ENCODE results near the gene AOPEP.

The AOPEP gene

DNA sequence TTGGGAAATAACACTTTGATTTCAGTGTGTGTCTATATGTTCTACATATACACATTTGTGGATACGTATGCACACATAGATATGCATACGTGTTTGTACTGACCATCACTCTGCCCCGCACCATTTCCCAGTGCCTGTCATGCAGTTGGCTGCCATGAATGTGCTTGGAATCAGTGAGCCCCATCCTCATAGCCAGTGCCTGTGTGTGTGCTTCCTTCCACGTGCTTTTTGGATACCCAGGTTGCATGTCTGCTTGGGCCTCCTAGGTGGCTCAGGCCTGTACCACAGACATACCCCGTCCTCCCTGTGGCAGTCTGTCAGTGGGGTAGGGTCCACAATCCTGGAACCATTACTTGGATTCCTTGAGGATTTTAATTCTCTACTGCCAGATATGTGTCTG is 347.4 kb downstream of the AOPEP start:
- DNase-seq, result no peak

DNA sequence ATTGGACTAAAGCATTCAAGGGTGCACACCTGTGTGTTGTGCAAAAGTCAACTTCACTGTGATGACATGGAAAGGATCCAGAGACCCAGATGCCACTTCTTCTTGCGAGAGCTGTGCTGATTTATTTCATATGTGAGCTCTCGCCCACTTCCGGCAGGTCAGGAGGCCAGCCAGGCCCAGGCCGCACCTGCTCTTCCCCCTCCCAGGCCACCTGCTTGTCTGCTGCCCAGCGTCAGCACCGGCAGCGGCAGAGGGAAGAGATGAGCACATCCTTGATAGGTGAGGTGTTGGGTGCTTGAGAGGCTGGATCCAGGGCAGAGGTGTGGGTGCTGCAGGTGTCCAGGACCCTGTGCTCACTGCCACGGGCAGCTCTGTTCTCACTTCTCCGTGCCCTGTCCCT is 348.1 kb downstream of the AOPEP start:
- DNase-seq, result no peak

DNA sequence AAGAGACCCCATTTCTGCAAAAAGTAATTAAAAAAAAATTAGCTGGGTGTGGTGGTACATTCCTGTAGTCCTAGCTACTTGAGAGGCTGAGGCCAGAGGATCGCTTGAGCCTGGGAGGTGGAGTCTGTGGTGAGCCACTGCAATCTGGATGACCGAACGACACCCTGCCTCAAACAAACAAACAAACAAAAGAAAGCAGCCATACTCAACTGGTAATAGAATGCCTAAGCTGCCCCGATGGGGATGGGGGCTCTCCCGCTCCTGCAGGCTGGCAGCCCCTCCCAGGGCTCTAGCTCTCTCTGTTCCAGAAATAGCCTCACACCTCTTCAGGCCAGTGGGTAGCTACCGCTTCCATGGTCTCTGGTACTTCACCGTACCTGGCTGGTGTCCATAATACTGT is 349.2 kb downstream of the AOPEP start:
- DNase-seq, result no peak

DNA sequence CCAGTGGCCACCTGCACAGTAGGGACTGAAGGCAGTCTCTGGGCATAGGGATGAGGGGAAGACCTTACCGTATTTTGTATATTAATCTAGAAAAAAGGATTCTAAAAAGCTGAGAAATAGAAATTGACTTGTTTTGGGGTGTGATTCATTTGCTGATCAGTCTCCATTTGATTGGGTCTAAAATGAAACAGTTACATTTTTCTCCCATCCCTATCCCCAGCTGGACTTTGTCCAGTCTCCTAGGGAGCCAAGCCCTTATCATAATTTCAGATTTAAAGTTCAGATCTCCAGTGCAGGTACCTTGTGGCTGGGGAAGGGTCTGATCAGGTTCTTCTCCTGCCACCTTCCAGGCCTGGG is 350.2 kb downstream of the AOPEP start:
- DNase-seq, result no peak

DNA sequence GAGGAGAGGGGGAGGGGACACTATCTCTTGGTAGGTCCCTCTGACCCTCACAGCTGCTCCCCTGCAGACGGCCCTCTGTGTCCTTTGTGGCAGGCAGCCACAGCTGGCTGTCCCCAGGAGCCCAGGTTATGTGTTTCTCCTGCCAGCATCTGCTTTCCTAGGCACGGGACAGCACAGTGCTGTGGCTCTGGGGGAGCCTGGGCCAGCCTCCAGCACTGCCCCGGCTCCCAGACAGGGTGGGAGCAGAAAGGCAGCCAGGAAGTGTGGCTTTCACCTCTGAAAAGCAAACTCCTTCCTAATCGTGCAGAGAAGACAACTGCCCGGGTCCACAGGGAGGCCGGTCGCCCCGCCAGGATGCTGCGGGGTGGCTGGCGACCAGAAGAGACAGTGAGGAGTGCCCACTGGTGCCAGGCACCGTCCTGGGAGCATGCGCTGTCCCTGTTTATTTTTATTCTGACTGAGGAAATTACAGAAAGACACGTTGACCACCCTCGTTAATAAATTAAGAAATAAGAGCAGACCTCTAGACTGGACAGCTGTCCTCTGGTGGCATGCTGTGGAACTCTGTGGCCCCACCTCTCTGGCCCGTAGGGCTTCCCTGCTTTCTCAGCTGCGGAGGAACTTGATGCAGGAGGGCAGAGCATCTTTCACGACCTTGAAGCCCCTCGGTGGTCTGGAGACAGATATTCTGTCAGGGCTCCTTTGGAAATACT is 350.7 kb downstream of the AOPEP start:
- no peak for DNase-seq

DNA sequence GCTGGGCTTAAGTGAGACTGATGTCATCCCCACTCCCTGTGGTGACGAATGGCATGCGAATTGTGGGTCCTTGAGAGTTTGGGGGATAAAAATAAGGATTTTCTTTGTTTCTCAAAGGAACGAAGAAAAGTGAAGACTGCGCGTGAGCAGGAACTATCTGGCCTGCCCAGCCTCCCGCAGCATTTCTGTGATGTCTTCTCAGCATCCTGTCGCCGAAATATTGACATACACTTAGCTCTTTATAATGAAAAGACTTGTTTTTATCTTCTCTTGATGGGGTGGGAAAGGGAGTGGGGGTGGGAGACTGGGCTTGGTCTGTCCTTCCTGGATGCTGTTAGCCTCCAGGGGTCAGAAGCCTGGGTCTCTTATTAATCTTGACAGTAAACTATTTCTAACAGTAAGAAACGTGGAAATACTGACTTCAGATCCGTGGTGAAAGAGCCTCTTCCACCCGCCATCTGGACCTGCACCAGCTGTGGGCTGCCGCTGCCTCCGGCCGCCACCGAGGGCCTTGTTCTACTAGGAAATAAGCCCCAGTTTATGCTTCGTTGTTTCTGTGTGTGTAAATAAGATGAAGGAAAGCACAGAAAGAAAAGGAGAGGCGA is 351.4 kb downstream of the AOPEP start:
- no peak for DNase-seq

DNA sequence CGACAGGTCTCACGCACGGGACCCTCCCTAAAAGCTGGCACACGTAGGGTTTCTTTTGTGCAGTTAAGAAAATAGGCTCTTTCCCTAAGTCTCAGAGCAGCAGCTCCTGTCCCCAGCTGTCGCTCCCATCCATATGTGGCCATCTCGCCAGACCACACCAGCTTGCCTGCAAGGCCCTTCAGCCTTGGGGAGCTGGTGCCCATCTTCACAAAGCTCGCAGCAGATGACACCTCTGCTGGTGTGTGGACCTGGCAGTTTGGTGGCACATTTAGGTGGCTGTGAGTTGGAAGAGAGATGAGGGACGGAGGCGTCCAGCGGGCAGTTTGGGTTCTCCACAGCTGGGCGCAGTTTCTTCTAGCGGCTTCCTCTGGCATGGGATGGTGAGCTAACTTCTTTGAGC is 352.0 kb downstream of the AOPEP start:
- DNase-seq, result no peak

DNA sequence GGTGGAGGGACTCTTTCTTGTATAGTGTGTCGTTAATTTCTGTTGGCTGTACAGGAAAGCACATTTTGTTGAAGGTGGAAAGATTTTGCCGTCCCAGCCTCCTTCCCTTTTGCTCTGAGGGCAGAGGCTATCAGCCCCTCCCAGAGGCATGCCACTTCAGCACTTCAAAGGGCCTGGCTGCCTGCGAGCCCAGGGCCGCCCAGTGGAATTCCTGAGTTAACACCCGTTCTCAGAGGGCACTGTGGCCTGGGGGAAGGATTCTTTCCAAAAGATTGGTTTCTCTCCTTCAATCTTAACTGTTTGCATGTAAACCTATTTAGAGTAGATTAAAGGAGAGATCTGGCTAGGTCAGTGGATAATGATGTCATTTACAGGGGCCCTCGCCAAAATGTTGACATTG is 352.4 kb downstream of the AOPEP start:
- no peak for DNase-seq

DNA sequence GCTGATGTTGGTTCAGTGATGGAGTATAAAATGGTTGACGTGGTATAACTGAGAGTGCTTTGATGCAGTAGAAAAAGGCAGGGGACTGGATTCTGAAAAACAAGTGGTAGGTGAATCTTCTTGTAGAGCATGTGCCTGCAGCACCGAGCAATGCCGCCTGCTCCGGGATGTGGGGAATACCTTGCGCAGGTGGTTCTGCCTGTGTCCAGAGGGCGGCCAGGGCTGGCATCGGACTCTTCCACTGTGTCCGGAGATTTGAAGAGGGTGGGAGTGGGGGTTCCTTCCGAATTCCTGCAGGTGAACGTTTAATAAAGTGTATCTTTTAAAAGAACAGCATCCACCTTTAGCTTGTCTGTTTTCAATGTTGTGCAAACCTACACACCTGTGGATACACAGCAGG is 353.0 kb downstream of the AOPEP start:
- no peak for DNase-seq

DNA sequence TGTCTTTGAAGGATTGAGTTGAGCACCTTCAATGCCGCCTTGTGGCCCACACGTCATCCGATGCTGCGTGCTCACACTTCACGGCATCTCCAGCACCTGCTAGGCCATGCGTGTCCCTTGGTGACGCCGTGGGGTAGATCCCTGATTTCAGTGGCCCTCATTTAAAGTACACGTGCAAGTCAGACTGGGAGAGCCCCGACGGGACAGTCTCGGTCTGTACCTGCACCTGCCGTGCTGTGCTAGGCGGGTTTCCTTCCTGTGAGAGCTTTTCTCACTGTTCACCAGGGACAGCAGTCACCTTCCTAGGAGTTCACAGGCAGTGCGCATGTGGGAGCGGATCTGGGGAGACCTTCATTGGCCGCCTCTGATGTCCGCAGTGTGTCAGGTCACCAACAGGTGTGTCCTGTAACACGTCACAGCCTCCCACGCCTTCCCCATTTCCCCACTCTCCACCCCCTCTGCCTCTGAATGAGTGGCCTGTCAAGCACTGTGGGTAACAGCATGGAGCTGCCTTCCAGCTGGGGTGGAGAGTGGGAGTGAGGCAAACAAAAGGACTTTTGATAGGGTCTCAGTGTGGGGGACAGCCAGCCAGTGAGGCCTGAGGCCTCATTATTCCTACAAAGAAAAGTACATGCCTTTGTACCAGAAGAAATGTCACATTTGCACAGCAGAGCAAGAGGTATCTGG is 354.6 kb downstream of the AOPEP start:
- DNase-seq, result no peak

DNA sequence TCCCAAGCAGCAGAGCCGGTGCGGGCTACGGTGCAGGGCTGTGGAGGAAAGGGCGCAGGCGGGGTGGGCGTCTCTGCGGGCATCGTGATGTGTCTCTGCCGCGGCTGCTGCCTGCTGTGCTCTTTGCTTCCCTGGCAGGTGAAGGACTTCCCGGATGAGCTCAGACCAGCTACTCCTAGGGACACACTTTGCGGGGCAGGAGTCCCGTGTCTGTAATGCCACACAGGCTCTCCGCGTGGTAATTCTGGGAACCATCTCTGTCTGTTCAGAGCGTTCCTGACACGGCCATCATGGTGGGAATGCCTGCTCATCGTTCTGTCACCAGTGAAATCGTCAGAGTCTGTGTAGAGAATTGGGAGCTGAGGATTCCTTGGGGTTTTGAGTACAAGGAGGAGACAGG is 355.5 kb downstream of the AOPEP start:
- DNase-seq, result no peak

DNA sequence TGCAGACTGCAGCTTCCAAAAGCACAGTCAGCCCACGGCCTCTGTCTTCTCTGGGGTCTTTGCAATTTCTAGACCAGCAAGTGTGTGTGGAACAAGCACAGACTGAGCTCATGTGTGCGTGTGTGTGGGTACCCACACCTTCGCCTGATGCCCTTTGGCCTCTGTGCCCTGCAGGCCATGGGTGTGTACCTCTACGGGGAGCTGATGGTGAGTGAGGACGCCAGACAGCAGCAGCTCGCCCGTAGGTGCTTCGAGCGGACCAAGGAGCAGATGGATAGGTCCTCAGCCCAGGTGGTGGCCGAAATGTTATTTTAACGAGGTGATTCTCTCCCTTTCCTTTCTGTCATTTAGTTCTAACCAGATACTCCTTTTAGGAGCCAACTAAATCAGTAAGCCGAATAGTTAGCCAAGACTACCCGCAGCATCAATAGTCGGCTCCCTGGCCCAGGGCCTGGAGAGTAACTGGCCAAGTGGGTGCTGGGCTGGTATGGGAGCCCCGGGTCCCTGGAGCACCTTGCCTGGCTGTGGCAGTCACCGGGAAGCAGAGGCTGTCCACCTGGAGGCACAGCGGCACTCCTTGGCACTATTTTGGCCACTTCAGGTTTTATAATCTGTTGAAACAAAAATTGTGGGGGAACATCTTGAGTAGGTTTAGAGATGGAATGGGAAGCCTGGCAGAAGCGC is 356.0 kb downstream of the AOPEP start:
- DNase-seq, result no peak

DNA sequence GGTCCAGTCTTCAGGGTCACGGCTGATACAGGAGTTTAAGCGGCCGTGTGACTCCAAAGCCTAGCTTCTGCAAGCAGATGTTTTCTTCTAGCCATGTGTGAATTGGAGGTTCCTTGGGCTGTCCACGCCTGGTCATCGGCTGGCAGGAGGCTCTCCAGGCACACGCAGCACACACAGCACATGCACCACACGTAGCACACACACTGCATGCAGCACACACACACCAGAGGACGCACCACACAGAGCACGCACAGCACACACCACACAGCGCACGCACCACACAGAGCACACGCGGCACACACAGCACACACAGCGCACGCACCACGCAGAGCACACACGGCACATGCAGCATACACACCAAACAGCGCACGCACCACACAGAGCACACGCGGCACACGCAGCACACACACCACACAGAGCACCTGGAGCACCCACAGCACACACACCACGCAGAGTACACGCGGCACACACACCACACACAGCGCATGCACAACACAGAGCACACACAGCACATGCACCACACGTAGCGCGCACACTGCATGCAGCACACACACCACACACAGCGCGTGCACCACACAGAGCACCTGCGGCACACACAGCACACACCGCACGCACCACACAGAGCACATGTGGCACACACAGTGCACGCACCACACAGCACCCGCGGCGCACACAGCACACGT is 356.7 kb downstream of the AOPEP start:
- DNase-seq, result no peak

DNA sequence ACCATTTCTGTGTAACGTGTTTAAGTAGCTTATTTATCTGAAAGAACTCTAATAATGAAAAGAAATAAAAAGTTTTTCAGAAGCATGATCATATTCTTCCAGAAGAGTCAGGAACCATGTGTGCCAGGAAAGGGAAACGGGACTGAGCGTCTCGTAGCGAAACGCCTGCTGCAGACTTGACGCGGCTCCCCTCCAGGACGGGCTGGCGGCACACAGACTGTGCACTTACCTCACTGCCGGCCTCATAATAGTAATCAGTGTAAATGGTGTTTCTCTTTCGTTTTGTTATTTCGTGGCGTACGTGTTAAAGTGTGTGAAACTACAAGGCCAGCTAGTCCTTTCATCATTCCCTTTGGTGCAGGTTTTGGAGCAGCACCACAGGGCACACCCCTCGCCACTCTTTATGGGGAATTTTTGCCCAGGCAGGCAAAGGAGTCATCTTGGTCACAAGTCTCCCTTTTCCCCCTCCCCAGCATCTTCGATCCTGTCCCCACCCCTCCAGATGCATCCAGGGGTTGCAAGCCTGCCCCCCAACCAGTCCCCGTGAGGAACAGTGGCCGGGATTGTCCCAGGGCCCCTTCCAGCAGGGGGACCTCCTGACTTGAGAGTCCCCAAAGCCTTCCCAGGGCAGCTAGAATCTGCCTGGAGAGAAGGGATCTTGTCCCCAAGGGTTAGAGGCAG is 357.9 kb downstream of the AOPEP start:
- no peak for DNase-seq

DNA sequence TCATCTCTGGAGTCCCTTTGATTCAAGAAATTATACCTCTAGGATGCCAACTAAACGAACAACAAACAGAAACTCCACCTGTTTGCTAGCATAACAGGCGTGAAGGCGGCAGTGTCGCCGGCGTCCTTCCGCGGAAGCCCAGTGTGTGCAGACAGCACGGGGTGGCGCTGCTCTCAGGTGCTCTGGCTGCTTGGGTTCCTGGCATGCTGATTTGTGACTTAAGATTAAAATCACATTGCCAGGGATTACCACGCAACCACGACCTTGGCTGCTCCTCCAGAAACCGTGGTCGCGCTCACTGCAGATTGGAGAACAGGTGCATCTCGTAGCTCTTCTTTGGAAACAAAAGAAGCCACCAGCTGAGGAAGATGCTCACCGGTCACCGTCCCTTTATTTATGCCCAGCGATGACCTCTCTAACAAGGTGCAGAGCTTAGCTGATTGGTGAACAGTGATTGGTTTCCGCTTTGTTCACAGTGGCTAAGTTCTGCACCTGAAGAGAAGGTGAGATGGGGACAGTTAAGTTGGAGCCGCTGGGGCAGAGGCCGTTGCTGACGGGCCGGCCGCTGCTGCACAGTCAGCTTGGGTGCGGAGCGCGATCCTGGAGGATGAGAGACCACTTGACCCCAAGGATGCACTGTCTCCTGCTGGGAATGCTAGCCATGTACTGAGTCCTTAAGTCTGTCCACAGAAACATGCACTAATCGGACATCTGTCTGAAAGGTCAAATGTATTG is 358.7 kb downstream of the AOPEP start:
- no peak for DNase-seq

DNA sequence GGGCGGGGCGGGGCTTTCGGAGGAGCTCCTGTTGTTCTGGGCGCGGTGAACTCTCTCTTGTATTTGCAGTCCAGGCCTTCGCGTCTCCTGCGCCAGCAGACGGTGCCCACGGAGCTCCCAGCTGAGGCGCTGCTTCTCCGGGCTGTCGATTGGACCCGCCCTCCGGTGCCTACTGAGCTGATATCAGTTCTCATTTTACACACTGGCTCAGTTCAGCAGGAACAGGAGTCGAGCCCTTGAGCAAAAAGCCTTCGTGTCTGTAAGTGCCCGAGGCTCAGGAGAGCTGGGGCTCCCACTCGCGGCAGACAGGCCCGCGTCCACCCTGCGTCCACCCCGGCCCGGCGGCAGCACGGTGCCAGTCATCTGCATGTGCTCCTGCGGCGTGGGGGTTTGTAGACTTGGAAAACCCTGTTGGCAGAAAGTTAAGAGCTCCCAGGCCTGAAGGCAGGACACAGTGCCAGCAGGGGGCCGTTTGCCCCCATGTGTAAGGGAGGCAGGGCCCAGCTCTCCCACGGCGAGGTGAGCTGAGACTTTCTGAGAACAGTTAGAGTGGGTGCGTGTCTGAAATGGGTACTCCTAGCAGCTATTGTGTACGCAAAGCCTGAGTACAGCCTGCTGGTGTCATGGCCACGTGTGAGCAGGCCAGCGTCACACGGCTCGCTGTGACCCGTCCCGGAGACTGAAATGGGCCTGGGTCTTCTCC is 359.5 kb downstream of the AOPEP start:
- no peak for DNase-seq

DNA sequence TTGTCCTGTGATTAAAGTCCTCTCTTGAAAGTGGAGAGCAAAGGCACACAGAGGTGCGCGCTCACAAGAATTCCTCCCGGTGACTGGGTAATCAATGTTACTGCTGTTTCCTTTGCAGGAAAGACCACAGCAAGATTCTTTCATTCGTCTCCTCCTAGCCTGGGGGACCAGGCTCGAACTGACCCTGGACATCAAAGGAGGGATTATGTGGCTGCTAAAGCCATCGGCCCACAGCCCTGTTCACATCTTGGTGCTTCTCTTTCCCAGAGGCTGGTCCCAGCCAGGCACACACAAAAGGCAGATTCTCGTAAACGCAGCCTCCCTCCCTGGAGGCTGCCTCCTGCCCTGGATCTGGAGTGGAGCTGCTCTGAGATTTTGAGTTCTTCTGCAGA is 360.1 kb downstream of the AOPEP start:
- DNase-seq, result no peak

DNA sequence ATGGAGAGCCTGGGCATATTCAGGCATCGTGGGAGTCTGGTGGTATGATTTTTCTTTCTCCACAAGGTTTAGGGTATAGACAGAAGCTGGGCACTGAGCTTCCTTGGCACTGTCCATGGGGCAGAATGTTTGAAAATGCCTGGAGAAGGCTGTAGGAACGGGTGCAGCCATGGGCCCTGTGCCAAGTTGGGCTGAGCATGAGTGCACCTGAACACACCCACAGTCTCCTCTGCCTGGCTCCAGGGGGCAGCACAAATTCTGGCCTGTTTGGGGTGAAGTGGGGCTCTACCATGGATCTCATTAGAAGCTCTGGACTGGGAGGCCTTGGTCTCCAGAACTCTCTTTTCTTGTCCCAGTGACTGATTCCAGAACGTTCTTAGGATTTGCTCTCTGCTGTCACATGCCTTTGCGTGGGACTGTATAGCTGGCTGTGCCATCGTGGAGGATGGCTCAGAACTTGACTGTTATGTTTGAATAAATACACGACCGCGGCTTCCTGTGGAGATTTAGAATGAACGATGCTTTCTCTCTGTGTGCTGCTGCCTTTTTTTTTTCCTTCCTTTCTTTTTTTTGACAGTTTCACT is 361.3 kb downstream of the AOPEP start:
- no peak for DNase-seq

DNA sequence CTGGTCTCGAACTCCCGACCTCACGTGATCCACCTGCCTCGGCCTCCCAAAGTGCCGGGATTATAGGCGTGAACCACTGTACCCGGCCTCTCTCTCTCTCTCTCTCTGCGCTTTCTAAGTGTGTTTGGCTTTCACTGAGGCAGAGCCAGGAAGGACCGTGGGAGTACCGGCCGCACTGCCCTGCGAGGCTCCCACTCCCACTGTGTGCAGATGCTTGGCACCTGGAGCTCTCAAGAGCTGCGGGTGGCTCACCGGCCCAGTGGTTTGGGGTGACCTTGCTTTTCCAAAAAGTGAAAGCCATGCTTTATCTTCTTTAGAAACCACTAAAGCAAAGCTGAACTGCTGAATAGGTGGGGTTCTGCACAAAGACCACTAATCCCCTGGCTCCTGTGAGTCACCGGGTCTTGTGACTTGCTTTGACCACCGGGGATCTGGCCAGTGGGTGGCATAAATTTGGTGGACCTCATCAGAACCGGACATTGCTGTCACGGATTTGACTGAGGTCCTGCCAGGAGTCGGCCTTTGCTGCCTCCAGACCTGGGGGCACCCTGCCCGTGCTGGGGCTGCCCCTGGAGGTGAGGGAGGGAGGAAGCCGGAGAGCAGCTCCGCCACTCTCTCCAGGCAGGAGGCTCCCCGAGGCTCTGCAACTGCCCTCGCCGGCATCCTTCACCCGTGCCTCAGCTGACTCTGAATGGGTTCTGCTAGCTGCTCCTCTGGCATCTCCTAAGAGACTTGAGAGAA is 362.1 kb downstream of the AOPEP start:
- DNase-seq, result no peak
